ENCODE results near the gene RIIAD1.

GRCh38 chr1:151729966-151730291 is 8.6 kb downstream of the RIIAD1 start:
- TF ChIP-seq CTCF (IDR thresholded peaks at IDR 0.05; ENCODE audit: low read depth, low read length, poor library complexity, severe bottlenecking), result no peak
- TF ChIP-seq EZH2phosphoT487 (IDR thresholded peaks at IDR 0.05; ENCODE audit: borderline replicate concordance, low read length), result no peak

All from DOHH2 (cell line).